Subcutaneous abdominal adipose tissue (tissue), 5 donors: ENCODE results near the gene ARMH3.
"Not testable (repeated sequence)": the region's sequence is repeated elsewhere in the genome, so short reads cannot be mapped to it uniquely, and the experiment has no call there.

Source experiments
- H3K27ac ChIP-seq: one replicate; pipeline ENCODE4 v1.7.0; 2013; ENCODE audit warnings: low read depth, mild to moderate bottlenecking, inconsistent platforms, low read length, moderate library complexity
- H3K27me3 ChIP-seq, 5 donors: one replicate each; pipeline ENCODE4 v1.7.0; 2013; ENCODE audit warnings: low read length in 5 of 5, inconsistent platforms in 1 of 5; ENCODE audit not compliant: control insufficient read depth in 5 of 5, insufficient read depth in 4 of 5
- H3K36me3 ChIP-seq, 5 donors: one replicate each; pipeline ENCODE4 v1.7.0; 2013; ENCODE audit warnings: low read length in 5 of 5; ENCODE audit not compliant: control insufficient read depth in 5 of 5, insufficient read depth in 5 of 5
- H3K4me1 ChIP-seq, 5 donors: one replicate each; pipeline ENCODE4 v1.7.0; 2013; ENCODE audit warnings: low read length in 5 of 5, mild to moderate bottlenecking in 3 of 5, moderate library complexity in 1 of 5; ENCODE audit not compliant: control insufficient read depth in 5 of 5, insufficient read depth in 5 of 5
- H3K4me3 ChIP-seq, 5 donors: one replicate each; pipeline ENCODE4 v1.7.0; 2013; ENCODE audit warnings: low read length in 5 of 5, low read depth in 1 of 5
- H3K9ac ChIP-seq, 5 donors: one replicate each; pipeline ENCODE4 v1.7.0; 2013; ENCODE audit warnings: low read length in 5 of 5, mild to moderate bottlenecking in 4 of 5, moderate library complexity in 3 of 5
- H3K9me3 ChIP-seq, 5 donors: one replicate each; pipeline ENCODE4 v1.7.0; 2013; ENCODE audit warnings: low read length in 5 of 5; ENCODE audit not compliant: control insufficient read depth in 5 of 5
- donor health status: healthy.
- donor health status: healthy.
- donor health status: healthy.
- donor health status: healthy.
- donor health status: healthy.

ARMH3 gene

DNA sequence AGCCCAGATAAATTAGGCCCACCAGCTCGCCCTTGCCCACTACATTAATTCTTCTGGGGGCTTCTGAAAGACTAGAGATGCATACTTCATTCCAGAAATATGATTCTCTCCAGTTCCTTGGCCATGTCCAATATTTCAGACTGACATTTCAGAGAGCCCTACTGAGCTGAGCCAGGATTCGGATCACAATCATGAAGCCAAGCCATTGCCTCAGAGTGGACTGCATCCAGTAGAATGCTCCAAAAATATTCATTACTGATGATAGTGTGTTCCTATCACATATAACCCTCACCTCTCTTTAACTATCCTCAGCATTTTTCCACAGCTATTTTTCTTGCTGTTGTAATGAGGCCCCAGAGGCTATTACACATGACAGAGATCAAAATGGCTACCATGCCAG lies 38.7 kb downstream of the ARMH3 start:
- peaks cover 31 to 61% (median 34%) of the 10 kb centered on the region in 5 donors for H3K36me3 ChIP-seq
- H3K27me3 ChIP-seq, result no peaks in the 10 kb centered on the region
- H3K4me3 ChIP-seq, result no peak overlapping the region
- H3K4me1 ChIP-seq, result no peaks in the 10 kb centered on the region
- no peak overlapping the region for H3K27ac ChIP-seq
- no peak overlapping the region for H3K9ac ChIP-seq
- H3K9me3 ChIP-seq, result no peaks in the 10 kb centered on the region

DNA sequence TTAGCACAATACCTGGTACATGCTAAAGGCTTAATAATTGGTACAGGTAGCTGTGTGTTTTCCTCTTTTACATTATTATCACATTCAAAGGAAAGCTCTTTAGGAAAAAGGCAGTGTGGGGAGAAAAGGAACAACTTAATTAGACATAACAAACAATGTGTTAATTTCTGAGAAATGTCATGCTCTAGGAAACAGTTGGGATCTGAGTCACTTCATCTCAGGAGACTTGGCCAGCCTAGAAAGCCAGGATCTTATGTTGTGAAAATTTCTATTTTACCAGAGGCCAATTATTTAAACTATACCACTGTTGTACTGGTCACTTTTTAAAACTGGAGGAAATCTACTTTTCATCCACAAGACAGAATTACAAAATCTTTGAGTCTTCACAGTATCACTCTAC lies 39.6 kb downstream of the ARMH3 start:
- H3K4me1 ChIP-seq, result no peaks in the 10 kb centered on the region
- peaks cover 30 to 55% (median 37%) of the 10 kb centered on the region in 5 donors for H3K36me3 ChIP-seq
- H3K4me3 ChIP-seq, result no peak overlapping the region
- no peak overlapping the region for H3K9ac ChIP-seq
- H3K9me3 ChIP-seq, result no peaks in the 10 kb centered on the region
- no peaks in the 10 kb centered on the region for H3K27me3 ChIP-seq
- H3K27ac ChIP-seq, result no peak overlapping the region

DNA sequence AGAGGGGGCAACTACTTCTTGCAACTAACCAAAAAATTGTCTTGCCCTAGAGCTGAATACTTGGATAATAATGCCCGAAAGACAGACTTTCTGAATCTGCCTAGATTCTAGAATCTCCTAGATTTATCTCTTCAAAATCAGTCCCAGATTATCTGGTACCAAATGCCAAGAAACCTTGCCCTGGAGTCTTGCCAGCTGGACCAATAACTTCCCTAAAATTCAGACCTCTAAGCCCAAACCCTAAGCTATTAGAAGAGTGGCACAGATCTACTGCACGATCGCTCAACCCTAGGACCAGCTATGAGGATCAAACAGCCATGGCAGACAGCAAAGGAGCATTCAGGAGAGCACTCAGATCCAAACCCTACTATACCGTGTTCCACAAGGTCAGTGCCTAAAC lies 45.0 kb downstream of the ARMH3 start:
- no peak overlapping the region for H3K27ac ChIP-seq
- no peak overlapping the region for H3K9ac ChIP-seq
- H3K4me1 ChIP-seq, result peaks cover 0 to 11% (median 2%) of the 10 kb centered on the region in 5 donors
- no peaks in the 10 kb centered on the region for H3K9me3 ChIP-seq
- H3K36me3 ChIP-seq, result peaks cover 26 to 44% (median 33%) of the 10 kb centered on the region in 5 donors
- H3K4me3 ChIP-seq, result no peak overlapping the region
- no peaks in the 10 kb centered on the region for H3K27me3 ChIP-seq

DNA sequence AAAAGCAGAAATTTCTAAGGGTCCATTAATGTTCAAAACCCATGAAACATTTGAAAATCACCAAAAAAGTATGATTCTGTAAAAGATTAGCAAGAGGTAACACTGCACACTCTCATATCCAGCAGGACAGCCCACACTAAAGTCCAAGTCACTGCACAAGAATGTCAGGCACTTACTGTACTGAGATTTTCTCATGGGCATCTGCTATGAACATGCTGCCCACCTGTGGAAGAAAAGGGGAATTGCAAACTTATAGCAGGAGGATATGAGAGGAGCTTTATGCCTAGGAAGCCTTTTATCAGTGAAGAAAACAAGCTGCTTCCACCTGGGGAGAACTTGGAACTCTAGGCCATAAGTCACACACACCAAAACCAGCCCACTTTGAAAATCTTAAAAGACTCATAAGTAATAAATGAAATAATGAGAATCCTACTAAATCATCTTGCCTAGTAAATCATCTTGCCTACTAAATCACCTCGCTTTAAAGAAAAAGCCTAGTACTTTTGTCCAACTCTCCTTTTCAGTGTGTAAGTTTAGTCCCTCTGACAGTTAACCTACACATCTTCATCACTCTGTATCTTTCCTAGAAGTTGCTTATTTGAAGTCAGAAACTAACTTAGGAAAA lies 46.1 kb downstream of the ARMH3 start:
- Histone ChIP-seq H3K4me3 (no peak overlapping the region), H3K36me3 (peaks cover 28 to 48% (median 35%) of the 10 kb centered on the region in 5 donors), H3K27ac (no peak overlapping the region), H3K9me3 (no peaks in the 10 kb centered on the region), H3K4me1 (peaks cover 0 to 11% (median 2%) of the 10 kb centered on the region in 5 donors), H3K9ac (no peak overlapping the region), H3K27me3 (no peaks in the 10 kb centered on the region)

DNA sequence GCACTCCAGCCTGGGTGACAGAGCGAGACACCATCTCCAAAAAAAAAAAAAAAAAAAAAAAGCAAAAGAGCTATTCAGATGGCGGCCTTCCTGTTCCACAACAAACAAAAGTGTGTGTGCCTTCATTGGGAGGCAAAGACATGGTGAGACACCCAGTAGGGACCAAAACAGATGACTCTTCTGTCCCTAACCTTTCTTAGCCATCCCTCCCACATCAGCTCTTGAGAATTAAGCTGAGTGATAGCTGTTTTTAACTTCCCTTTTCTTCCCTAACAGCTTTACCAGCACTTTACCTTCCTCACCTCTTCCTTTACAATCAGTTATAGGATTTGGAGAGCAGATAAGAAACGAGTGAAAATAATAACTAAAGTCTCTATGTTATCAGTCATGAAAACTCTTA lies 48.2 kb downstream of the ARMH3 start:
- Histone ChIP-seq H3K9me3 (no peaks in the 10 kb centered on the region), H3K27ac (no peak overlapping the region), H3K36me3 (peaks cover 15 to 43% (median 27%) of the 10 kb centered on the region in 5 donors), H3K27me3 (no peaks in the 10 kb centered on the region), H3K9ac (peak overlapping the region in 1 of 5 donors; percentile 56), H3K4me1 (peaks cover 0 to 13% (median 2%) of the 10 kb centered on the region in 5 donors), H3K4me3 (no peak overlapping the region)

DNA sequence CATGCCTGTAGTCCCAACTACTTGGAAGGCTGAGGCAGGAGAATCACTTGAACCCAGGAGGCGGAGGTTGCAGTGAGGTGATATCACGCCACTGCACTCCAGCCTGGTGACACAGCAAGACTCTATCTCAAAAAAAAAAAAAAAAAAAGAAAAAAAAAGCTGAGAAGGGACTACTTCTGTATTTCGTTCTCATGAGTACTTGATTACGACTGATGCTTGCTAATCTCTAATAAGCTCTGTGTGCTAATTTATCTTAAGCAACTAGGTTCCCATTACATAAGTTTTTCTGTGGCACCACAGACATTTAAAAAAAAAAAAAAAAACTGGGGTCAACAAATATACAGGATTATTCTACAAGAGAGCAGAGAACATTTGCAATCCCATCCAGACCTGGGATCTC lies 48.9 kb downstream of the ARMH3 start:
- not testable (repeated sequence) for H3K27ac ChIP-seq, H3K9ac ChIP-seq, H3K9me3 ChIP-seq, H3K27me3 ChIP-seq, H3K4me3 ChIP-seq
- H3K36me3 ChIP-seq, result peaks cover 12 to 40% (median 25%) of the 10 kb centered on the region in 5 donors
- H3K4me1 ChIP-seq, result peaks cover 0 to 13% (median 2%) of the 10 kb centered on the region in 5 donors

DNA sequence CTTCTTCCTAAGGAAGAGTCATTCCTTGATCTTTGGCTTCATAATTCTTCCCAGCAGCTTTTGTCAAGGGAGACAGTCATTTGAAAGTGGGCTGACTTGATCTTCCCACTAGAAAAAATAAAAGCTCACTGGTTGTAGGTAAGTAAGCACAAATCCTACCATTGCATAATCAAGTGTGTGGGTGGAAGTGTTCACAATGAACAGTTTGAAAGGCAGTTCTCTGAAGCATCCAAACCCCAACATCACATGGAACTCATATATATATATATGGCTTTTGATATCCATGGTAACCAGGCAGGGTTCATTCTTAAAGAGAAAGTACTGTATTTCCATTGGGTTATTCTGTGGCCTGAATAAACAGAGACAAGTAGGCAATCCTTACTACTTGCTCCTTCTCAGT lies 51.6 kb downstream of the ARMH3 start:
- Histone ChIP-seq H3K27ac (no peak overlapping the region), H3K9ac (peak overlapping the region in 1 of 5 donors; percentile 32), H3K4me1 (peaks cover 0 to 3% (median 0%) of the 10 kb centered on the region in 5 donors), H3K9me3 (no peaks in the 10 kb centered on the region), H3K27me3 (no peaks in the 10 kb centered on the region), H3K4me3 (no peak overlapping the region), H3K36me3 (peaks cover 19 to 48% (median 32%) of the 10 kb centered on the region in 5 donors)

DNA sequence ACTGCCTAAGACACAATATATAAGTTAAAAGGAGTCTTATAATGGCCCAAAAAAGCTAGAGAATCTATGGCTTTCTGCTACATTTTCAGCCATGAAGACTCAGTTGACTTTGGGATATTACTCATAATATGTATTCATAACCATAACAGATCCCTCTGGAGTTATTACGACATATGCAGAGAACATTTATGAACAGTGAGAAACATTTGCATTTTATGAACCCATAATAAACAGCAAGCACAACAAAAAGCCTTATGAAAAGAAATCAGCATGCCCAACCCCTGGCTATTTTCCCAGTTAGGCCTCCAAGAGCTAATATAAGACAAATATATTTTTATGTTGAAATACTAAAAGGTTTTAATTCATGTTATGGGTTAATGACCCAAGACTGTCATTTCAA lies 52.4 kb downstream of the ARMH3 start:
- H3K9me3 ChIP-seq, result no peaks in the 10 kb centered on the region
- H3K27me3 ChIP-seq, result no peaks in the 10 kb centered on the region
- H3K9ac ChIP-seq, result peak overlapping the region in 1 of 5 donors; percentile 32
- H3K4me1 ChIP-seq, result peaks cover 0 to 2% (median 0%) of the 10 kb centered on the region in 5 donors
- no peak overlapping the region for H3K4me3 ChIP-seq
- no peak overlapping the region for H3K27ac ChIP-seq
- peaks cover 17 to 40% (median 28%) of the 10 kb centered on the region in 5 donors for H3K36me3 ChIP-seq

DNA sequence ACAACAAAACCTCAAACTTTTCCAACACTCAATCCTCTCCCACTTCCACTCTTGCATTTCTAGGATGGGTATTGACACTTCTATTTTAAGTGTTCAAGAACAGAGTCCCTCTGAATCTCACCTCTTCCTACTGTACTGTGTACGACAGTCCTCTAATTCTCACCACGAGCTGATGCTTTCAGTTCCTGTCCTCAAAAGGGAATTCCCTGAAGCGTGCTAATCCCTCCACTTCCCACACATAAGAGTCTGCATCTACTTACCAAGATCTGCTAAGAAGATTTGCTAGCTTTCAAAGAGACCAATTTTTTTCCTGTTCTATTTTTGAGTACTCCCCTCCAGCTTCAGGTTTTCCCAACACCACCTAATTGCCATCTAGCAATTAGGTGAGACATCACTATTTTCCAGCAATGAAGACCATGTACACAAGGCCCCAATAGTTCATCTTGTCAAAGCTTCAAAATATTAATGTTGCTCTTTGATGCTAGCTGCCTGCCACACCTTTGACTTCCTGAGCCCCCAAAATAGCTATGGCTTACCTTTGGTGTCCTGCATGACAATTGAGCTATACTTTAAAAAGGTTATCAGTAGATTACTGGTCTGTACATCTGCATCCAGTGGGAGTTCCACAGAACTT lies 54.4 kb downstream of the ARMH3 start:
- Histone ChIP-seq H3K4me3 (no peak overlapping the region), H3K27me3 (no peaks in the 10 kb centered on the region), H3K27ac (no peak overlapping the region), H3K9me3 (no peaks in the 10 kb centered on the region), H3K36me3 (peaks cover 17 to 38% (median 31%) of the 10 kb centered on the region in 5 donors), H3K9ac (no peak overlapping the region), H3K4me1 (peaks cover 0 to 8% (median 4%) of the 10 kb centered on the region in 5 donors)

DNA sequence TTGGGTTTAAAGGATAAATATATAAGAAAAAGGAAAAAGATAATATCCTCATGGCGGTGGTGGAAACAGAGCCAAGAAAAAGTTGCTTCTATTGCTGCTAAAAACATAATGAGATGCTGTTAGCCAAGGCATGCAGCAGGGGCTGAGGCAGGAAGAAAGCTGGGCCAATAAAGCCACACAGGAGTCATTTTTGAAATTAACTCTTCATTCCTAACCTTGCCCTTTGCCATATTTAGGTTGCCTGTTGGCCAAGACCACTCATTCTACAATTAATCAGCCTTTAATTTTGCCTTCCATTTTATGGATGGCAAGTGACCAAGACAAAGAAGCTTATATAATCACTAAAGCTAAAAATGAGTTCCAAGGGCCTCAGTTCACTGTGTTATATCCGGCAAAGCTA lies 58.2 kb downstream of the ARMH3 start:
- no peak overlapping the region for H3K4me3 ChIP-seq
- no peaks in the 10 kb centered on the region for H3K27me3 ChIP-seq
- peaks cover 0 to 38% (median 16%) of the 10 kb centered on the region in 5 donors for H3K4me1 ChIP-seq
- peak overlapping the region; percentile 33 for H3K27ac ChIP-seq
- H3K9ac ChIP-seq, result peak overlapping the region in 1 of 5 donors; percentile 53
- no peaks in the 10 kb centered on the region for H3K9me3 ChIP-seq
- H3K36me3 ChIP-seq, result peaks cover 7 to 35% (median 26%) of the 10 kb centered on the region in 5 donors
